Immature natural killer cell (primary cell): ENCODE data around the gene ZP4. TPM values are rescaled to one million over a fixed set of nuclear protein-coding genes. Genes with fewer than 3 reads are reported as not detected.
"Not testable (repeated sequence)": the region's sequence is repeated elsewhere in the genome, so short reads cannot be mapped to it uniquely, and the experiment has no call there.

Experiments used
- DNase-seq, 3 donors: peaks; one replicate each; pipeline ENCODE4 v3.0.0; 2022; ENCODE audit warnings: mixed read lengths in 1 of 3
- H3K27ac Mint-ChIP-seq, 6 donors: one replicate each; pipeline ENCODE4 v1.8.0; 2020; ENCODE audit warnings: mixed read lengths in 6 of 6, mild to moderate bottlenecking in 5 of 6, inconsistent platforms in 4 of 6, moderate library complexity in 3 of 6
- H3K27me3 Mint-ChIP-seq, 3 donors: one replicate each; pipeline ENCODE4 v1.8.0; 2020 to 2021; ENCODE audit warnings: low read depth in 3 of 3, mild to moderate bottlenecking in 3 of 3, mixed read lengths in 3 of 3, moderate library complexity in 3 of 3, inconsistent platforms in 1 of 3
- H3K36me3 Mint-ChIP-seq, 3 donors: one replicate each; pipeline ENCODE4 v1.8.0; 2020; ENCODE audit warnings: mixed read lengths in 3 of 3, inconsistent platforms in 2 of 3, mild to moderate bottlenecking in 2 of 3
- H3K4me1 Mint-ChIP-seq, 2 donors: one replicate each; pipeline ENCODE4 v1.8.0; 2020; ENCODE audit warnings: inconsistent platforms in 2 of 2, mild to moderate bottlenecking in 2 of 2, mixed read lengths in 2 of 2, moderate library complexity in 1 of 2
- H3K4me3 Mint-ChIP-seq, 5 donors: one replicate each; pipeline ENCODE4 v1.8.0; 2020; ENCODE audit warnings: mild to moderate bottlenecking in 5 of 5, mixed read lengths in 5 of 5, inconsistent platforms in 3 of 5, moderate library complexity in 3 of 5
- H3K9me3 Mint-ChIP-seq, 6 donors: one replicate each; pipeline ENCODE4 v1.8.0; 2020; ENCODE audit warnings: mild to moderate bottlenecking in 6 of 6, mixed read lengths in 6 of 6, inconsistent platforms in 4 of 6, moderate library complexity in 3 of 6
- polyA plus RNA-seq, 3 donors: library from polyadenylated mRNA; unstranded; fragments of 300-500 nt; fragmentation: Illumina TruSeq; gene quantifications; one replicate each; pipeline ENCODE4 v1.2.3, GENCODE V29; 2021

ZP4 gene
- polyA plus RNA-seq, 3 donors from 2014 or later, result not detected

GRCh38 chr1:237864338-237865244 lies 26.1 kb downstream of the ZP4 start:
- Mint-ChIP-seq H3K4me3 (peak overlapping the region in 1 of 5 donors; percentile 30), H3K27me3 (peaks cover 0 to 7% (median 4%) of the 10 kb centered on the region in 3 donors), H3K36me3 (no peaks in the 10 kb centered on the region), H3K9me3 (peaks cover 0 to 4% (median 0%) of the 10 kb centered on the region in 6 donors), H3K27ac (no peak overlapping the region), H3K4me1 (no peaks in the 10 kb centered on the region)
- DNase-seq, result peak in 1 of 3 donors; percentile 6

GRCh38 chr1:237863234-237863633 lies 27.5 kb downstream of the ZP4 start:
- Mint-ChIP-seq H3K36me3 (no peaks in the 10 kb centered on the region), H3K27me3 (peaks cover 0 to 7% (median 4%) of the 10 kb centered on the region in 3 donors), H3K9me3 (peaks cover 0 to 2% (median 0%) of the 10 kb centered on the region in 6 donors), H3K27ac (no peak overlapping the region), H3K4me3 (no peak overlapping the region), H3K4me1 (no peaks in the 10 kb centered on the region)
- DNase-seq, result no peak

- H3K9me3 Mint-ChIP-seq, result peaks cover 0 to 2% (median 0%) of the 10 kb centered on the region in 6 donors
- peaks cover 0 to 7% (median 4%) of the 10 kb centered on the region in 3 donors for H3K27me3 Mint-ChIP-seq
- no peak overlapping the region for H3K27ac Mint-ChIP-seq
- H3K4me3 Mint-ChIP-seq, result no peak overlapping the region
- DNase-seq, result no peak
- H3K4me1 Mint-ChIP-seq, result no peaks in the 10 kb centered on the region
- H3K36me3 Mint-ChIP-seq, result no peaks in the 10 kb centered on the region
Measured at GRCh38 chr1:237861944-237862343, 28.8 kb downstream of the ZP4 start.

- no peaks in the 10 kb centered on the region for H3K4me1 Mint-ChIP-seq
- DNase-seq, result no peak
- no peaks in the 10 kb centered on the region for H3K36me3 Mint-ChIP-seq
- H3K9me3 Mint-ChIP-seq, result peaks cover 0 to 5% (median 2%) of the 10 kb centered on the region in 6 donors
- H3K27ac Mint-ChIP-seq, result no peak overlapping the region
- H3K27me3 Mint-ChIP-seq, result peaks cover 0 to 4% (median 2%) of the 10 kb centered on the region in 3 donors
- no peak overlapping the region for H3K4me3 Mint-ChIP-seq
Measured at GRCh38 chr1:237858992-237859391, 31.7 kb downstream of the ZP4 start.

GRCh38 chr1:237857455-237857854 lies 33.3 kb downstream of the ZP4 start:
- H3K36me3 Mint-ChIP-seq, result no peaks in the 10 kb centered on the region

GRCh38 chr1:237852342-237852741 lies 38.4 kb downstream of the ZP4 start:
- Mint-ChIP-seq H3K4me3 (peak overlapping the region in 1 of 5 donors; percentile 12), H3K9me3 (peaks cover 0 to 10% (median 4%) of the 10 kb centered on the region in 6 donors), H3K27ac (no peak overlapping the region), H3K4me1 (no peaks in the 10 kb centered on the region), H3K36me3 (no peaks in the 10 kb centered on the region), H3K27me3 (no peaks in the 10 kb centered on the region)
- no peak for DNase-seq

More at GRCh38 chr1:237857455-237857854, 33.3 kb downstream of the ZP4 start:
- H3K27me3 Mint-ChIP-seq, result peaks cover 0 to 2% (median 0%) of the 10 kb centered on the region in 3 donors
- H3K9me3 Mint-ChIP-seq, result peaks cover 0 to 5% (median 2%) of the 10 kb centered on the region in 6 donors
- H3K4me1 Mint-ChIP-seq, result no peaks in the 10 kb centered on the region
- H3K4me3 Mint-ChIP-seq, result no peak overlapping the region
- no peak overlapping the region for H3K27ac Mint-ChIP-seq
- DNase-seq, result no peak

- no peaks in the 10 kb centered on the region for H3K36me3 Mint-ChIP-seq
- no peaks in the 10 kb centered on the region for H3K4me1 Mint-ChIP-seq
- no peak overlapping the region for H3K4me3 Mint-ChIP-seq
- no peak for DNase-seq
- peaks cover 0 to 13% (median 5%) of the 10 kb centered on the region in 6 donors for H3K9me3 Mint-ChIP-seq
- H3K27me3 Mint-ChIP-seq, result no peaks in the 10 kb centered on the region
- H3K27ac Mint-ChIP-seq, result no peak overlapping the region
Measured at GRCh38 chr1:237851210-237851845, 39.4 kb downstream of the ZP4 start.

- DNase-seq, H3K27me3 Mint-ChIP-seq, H3K4me3 Mint-ChIP-seq, H3K4me1 Mint-ChIP-seq, H3K27ac Mint-ChIP-seq, H3K36me3 Mint-ChIP-seq: not testable (repeated sequence)
- peaks cover 0 to 19% (median 5%) of the 10 kb centered on the region in 6 donors for H3K9me3 Mint-ChIP-seq
Measured at GRCh38 chr1:237843516-237843915, 47.2 kb downstream of the ZP4 start.

- Mint-ChIP-seq H3K27me3 (peaks cover 0 to 11% (median 2%) of the 10 kb centered on the region in 3 donors), H3K4me1 (no peaks in the 10 kb centered on the region), H3K36me3 (no peaks in the 10 kb centered on the region), H3K4me3 (no peak overlapping the region), H3K9me3 (peaks cover 0 to 12% (median 3%) of the 10 kb centered on the region in 6 donors), H3K27ac (no peak overlapping the region)
- DNase-seq, result no peak
Measured at GRCh38 chr1:237841485-237841884, 49.2 kb downstream of the ZP4 start.

GRCh38 chr1:237838904-237839534 lies 51.7 kb downstream of the ZP4 start:
- Mint-ChIP-seq H3K27ac (no peak overlapping the region), H3K4me1 (no peaks in the 10 kb centered on the region), H3K9me3 (peaks cover 0 to 12% (median 2%) of the 10 kb centered on the region in 6 donors), H3K27me3 (peaks cover 0 to 11% (median 2%) of the 10 kb centered on the region in 3 donors), H3K4me3 (no peak overlapping the region), H3K36me3 (no peaks in the 10 kb centered on the region)
- no peak for DNase-seq

GRCh38 chr1:237838320-237838719 lies 52.4 kb downstream of the ZP4 start:
- no peak for DNase-seq
- no peak overlapping the region for H3K4me3 Mint-ChIP-seq
- no peaks in the 10 kb centered on the region for H3K4me1 Mint-ChIP-seq
- peaks cover 0 to 12% (median 2%) of the 10 kb centered on the region in 6 donors for H3K9me3 Mint-ChIP-seq
- peaks cover 0 to 11% (median 2%) of the 10 kb centered on the region in 3 donors for H3K27me3 Mint-ChIP-seq
- no peak overlapping the region for H3K27ac Mint-ChIP-seq
- H3K36me3 Mint-ChIP-seq, result no peaks in the 10 kb centered on the region

- Mint-ChIP-seq H3K27ac (no peak overlapping the region), H3K4me3 (no peak overlapping the region), H3K27me3 (peaks cover 0 to 4% (median 0%) of the 10 kb centered on the region in 3 donors), H3K36me3 (no peaks in the 10 kb centered on the region), H3K9me3 (peaks cover 0 to 10% (median 0%) of the 10 kb centered on the region in 6 donors), H3K4me1 (no peaks in the 10 kb centered on the region)
- no peak for DNase-seq
Measured at GRCh38 chr1:237834461-237834860, 56.3 kb downstream of the ZP4 start.

GRCh38 chr1:237834048-237834447 lies 56.7 kb downstream of the ZP4 start:
- Mint-ChIP-seq H3K4me3 (no peak overlapping the region), H3K27me3 (peaks cover 0 to 4% (median 0%) of the 10 kb centered on the region in 3 donors), H3K4me1 (no peaks in the 10 kb centered on the region), H3K36me3 (no peaks in the 10 kb centered on the region), H3K9me3 (peaks cover 0 to 10% (median 0%) of the 10 kb centered on the region in 6 donors), H3K27ac (no peak overlapping the region)
- no peak for DNase-seq
